WTC11 (cell line): ENCODE measurements around the gene FGF1. TPM values are rescaled to one million over a fixed set of nuclear protein-coding genes. Genes with fewer than 3 reads are reported as not detected.

Experiments used
- AR ChIP-seq: fragments of 250-450 bp; sonication (Bioruptor Pico); IDR thresholded peaks from 2 replicates; pipeline ENCODE4 v1.9.0; 2021; ENCODE audit warnings: mild to moderate bottlenecking
- ARID4B ChIP-seq: sonication (generic); formaldehyde crosslinking; IDR thresholded peaks from 2 replicates; pipeline ENCODE4 v1.8.0; 2023; ENCODE audit warnings: missing genetic modification reagents, mild to moderate bottlenecking, borderline replicate concordance
- ATF2 ChIP-seq: sonication (generic); formaldehyde crosslinking; IDR thresholded peaks from 2 replicates; pipeline ENCODE4 v1.8.1; 2022; ENCODE audit warnings: low read depth, missing genetic modification reagents, borderline replicate concordance
- ERG ChIP-seq: fragments of 250-450 bp; sonication (Bioruptor Pico); IDR thresholded peaks from 2 replicates; pipeline ENCODE4 v1.8.0; 2021; ENCODE audit warnings: mild to moderate bottlenecking
- ETV6 ChIP-seq: sonication (generic); formaldehyde crosslinking; IDR thresholded peaks from 2 replicates; pipeline ENCODE4 v1.8.1; 2022; ENCODE audit warnings: mild to moderate bottlenecking, missing genetic modification reagents
- GRHL2 ChIP-seq: fragments of 250-450 bp; sonication (Bioruptor Pico); IDR thresholded peaks from 2 replicates; pipeline ENCODE4 v1.8.0; 2022; ENCODE audit warnings: mild to moderate bottlenecking, moderate library complexity; ENCODE audit not compliant: insufficient replicate concordance, severe bottlenecking
- NR3C1 ChIP-seq: sonication (generic); formaldehyde crosslinking; conservative IDR thresholded peaks from 2 replicates; pipeline ENCODE4 v1.8.1; 2023; ENCODE audit warnings: low read depth, mild to moderate bottlenecking, missing genetic modification reagents
- PREB ChIP-seq: sonication (generic); formaldehyde crosslinking; IDR thresholded peaks from 2 replicates; pipeline ENCODE4 v1.8.1; 2022; ENCODE audit warnings: mild to moderate bottlenecking, missing genetic modification reagents, moderate library complexity, borderline replicate concordance
- ZBTB43 ChIP-seq: sonication (generic); formaldehyde crosslinking; IDR thresholded peaks from 2 replicates; pipeline ENCODE4 v1.8.1; 2023; ENCODE audit warnings: mild to moderate bottlenecking, missing genetic modification reagents
- ZNF138 ChIP-seq: sonication (generic); formaldehyde crosslinking; conservative IDR thresholded peaks from 2 replicates; pipeline ENCODE4 v1.8.1; 2022; ENCODE audit warnings: mild to moderate bottlenecking, moderate library complexity, missing genetic modification reagents
- ZNF425 ChIP-seq: fragments of 250-450 bp; sonication (Bioruptor Pico); conservative IDR thresholded peaks from 2 replicates; pipeline ENCODE4 v1.9.0; 2021; ENCODE audit warnings: mild to moderate bottlenecking
- total RNA-seq: library from RNA; stranded (reverse); gene quantifications from 3 replicates; pipeline ENCODE4 v1.2.3, GENCODE V29; 2021

Gene FGF1
- total RNA-seq, 1 experiment from 2014 or later, result 0.55 TPM

- TF ChIP-seq GRHL2 (CRISPR knock-in tag) (no peak), ZNF138 (CRISPR knock-in tag) (no peak), PREB (CRISPR knock-in tag) (no peak), NR3C1 (CRISPR knock-in tag) (no peak), ZNF425 (CRISPR knock-in tag) (no peak), ATF2 (CRISPR knock-in tag) (no peak), ARID4B (CRISPR knock-in tag) (no peak), ETV6 (no peak), ZBTB43 (CRISPR knock-in tag) (no peak), AR (CRISPR knock-in tag) (no peak), ERG (CRISPR knock-in tag) (no peak)
Measured at GRCh38 chr5:142640316-142641005, 45.4 kb downstream of the FGF1 start (continued).
